Measurements from ENCODE around the gene VWA5A. TPM values are rescaled to one million over a fixed set of nuclear protein-coding genes. Genes with fewer than 3 reads are reported as not detected.
"Not testable (repeated sequence)": the region's sequence is repeated elsewhere in the genome, so short reads cannot be mapped to it uniquely, and the experiment has no call there.

VWA5A gene
- total RNA-seq, 2 donors from 2014 or later: 32.8 to 44.4 TPM

- Histone ChIP-seq H3K4me3 (no peak overlapping the region), H3K36me3 (no peaks in the 10 kb centered on the region), H3K27ac (no peak overlapping the region), H3K9me3 (no peaks in the 10 kb centered on the region), H3K27me3 (replicated peaks; ENCODE audit: insufficient read depth) (no peaks in the 10 kb centered on the region), H3K4me1 (ENCODE audit: control insufficient read depth in 1 of 2, low read depth in 2 of 2) (no peaks in the 10 kb centered on the region)
- no peak for DNase-seq (ENCODE audit: low spot score)
- no peak for TF ChIP-seq CTCF (IDR thresholded peaks at IDR 0.05)
- no peak for ATAC-seq (ENCODE audit: insufficient number of reproducible peaks, low FRiP score, low read depth)
Measured at GRCh38 chr11:124167826-124168231, 52.6 kb downstream of the VWA5A start.

GRCh38 chr11:124168796-124169195, 53.5 kb downstream of the VWA5A start:
- no peaks in the 10 kb centered on the region for H3K9me3 ChIP-seq
- no peaks in the 10 kb centered on the region for H3K36me3 ChIP-seq
- H3K27me3 ChIP-seq (replicated peaks; ENCODE audit: insufficient read depth): no peaks in the 10 kb centered on the region
- H3K4me3 ChIP-seq: no peak overlapping the region
- ATAC-seq (ENCODE audit: insufficient number of reproducible peaks, low FRiP score, low read depth): no peak
- TF ChIP-seq CTCF (IDR thresholded peaks at IDR 0.05): no peak
- H3K4me1 ChIP-seq (ENCODE audit: control insufficient read depth in 1 of 2, low read depth in 2 of 2): no peaks in the 10 kb centered on the region
- H3K27ac ChIP-seq: no peak overlapping the region
- DNase-seq (ENCODE audit: low spot score): no peak

GRCh38 chr11:124170315-124170714, 55.1 kb downstream of the VWA5A start:
- H3K27me3 ChIP-seq (replicated peaks; ENCODE audit: insufficient read depth); DNase-seq (ENCODE audit: low spot score); H3K36me3 ChIP-seq; H3K9me3 ChIP-seq; H3K4me3 ChIP-seq; ATAC-seq (ENCODE audit: insufficient number of reproducible peaks, low FRiP score, low read depth); H3K27ac ChIP-seq; H3K4me1 ChIP-seq (ENCODE audit: control insufficient read depth in 1 of 2, low read depth in 2 of 2): not testable (repeated sequence)

- no peaks in the 10 kb centered on the region for H3K9me3 ChIP-seq
- H3K36me3 ChIP-seq: no peaks in the 10 kb centered on the region
- H3K27ac ChIP-seq: no peak overlapping the region
- TF ChIP-seq CTCF (IDR thresholded peaks at IDR 0.05): no peak
- no peak overlapping the region for H3K4me3 ChIP-seq
- no peaks in the 10 kb centered on the region for H3K27me3 ChIP-seq (replicated peaks; ENCODE audit: insufficient read depth)
- ATAC-seq (ENCODE audit: insufficient number of reproducible peaks, low FRiP score, low read depth): no peak
- no peaks in the 10 kb centered on the region for H3K4me1 ChIP-seq (ENCODE audit: control insufficient read depth in 1 of 2, low read depth in 2 of 2)
- no peak for DNase-seq (ENCODE audit: low spot score)
Measured at GRCh38 chr11:124170801-124171586, 55.7 kb downstream of the VWA5A start.

GRCh38 chr11:124172101-124172500, 56.9 kb downstream of the VWA5A start:
- no peaks in the 10 kb centered on the region for H3K9me3 ChIP-seq
- no peak for ATAC-seq (ENCODE audit: insufficient number of reproducible peaks, low FRiP score, low read depth)
- H3K4me3 ChIP-seq: no peak overlapping the region
- no peak for TF ChIP-seq CTCF (IDR thresholded peaks at IDR 0.05)
- no peaks in the 10 kb centered on the region for H3K36me3 ChIP-seq
- no peak overlapping the region for H3K27ac ChIP-seq
- H3K27me3 ChIP-seq (replicated peaks; ENCODE audit: insufficient read depth): no peaks in the 10 kb centered on the region
- no peak for DNase-seq (ENCODE audit: low spot score)
- peaks cover 0 to under 1% of the 10 kb centered on the region in 2 donors for H3K4me1 ChIP-seq (ENCODE audit: control insufficient read depth in 1 of 2, low read depth in 2 of 2)

- H3K36me3 ChIP-seq: no peaks in the 10 kb centered on the region
- no peak overlapping the region for H3K27ac ChIP-seq
- TF ChIP-seq CTCF (IDR thresholded peaks at IDR 0.05): no peak
Measured at GRCh38 chr11:124172599-124172998, 57.3 kb downstream of the VWA5A start.

More at GRCh38 chr11:124172599-124172998, 57.3 kb downstream of the VWA5A start:
- ATAC-seq (ENCODE audit: insufficient number of reproducible peaks, low FRiP score, low read depth) (no peak), DNase-seq (ENCODE audit: low spot score) (no peak)
- H3K27me3 ChIP-seq (replicated peaks; ENCODE audit: insufficient read depth): no peaks in the 10 kb centered on the region
- H3K9me3 ChIP-seq: no peaks in the 10 kb centered on the region
- peaks cover 0 to 4% of the 10 kb centered on the region in 2 donors for H3K4me1 ChIP-seq (ENCODE audit: control insufficient read depth in 1 of 2, low read depth in 2 of 2)
- no peak overlapping the region for H3K4me3 ChIP-seq
